ENCODE results near the gene NEU2.

Gene NEU2

DNA sequence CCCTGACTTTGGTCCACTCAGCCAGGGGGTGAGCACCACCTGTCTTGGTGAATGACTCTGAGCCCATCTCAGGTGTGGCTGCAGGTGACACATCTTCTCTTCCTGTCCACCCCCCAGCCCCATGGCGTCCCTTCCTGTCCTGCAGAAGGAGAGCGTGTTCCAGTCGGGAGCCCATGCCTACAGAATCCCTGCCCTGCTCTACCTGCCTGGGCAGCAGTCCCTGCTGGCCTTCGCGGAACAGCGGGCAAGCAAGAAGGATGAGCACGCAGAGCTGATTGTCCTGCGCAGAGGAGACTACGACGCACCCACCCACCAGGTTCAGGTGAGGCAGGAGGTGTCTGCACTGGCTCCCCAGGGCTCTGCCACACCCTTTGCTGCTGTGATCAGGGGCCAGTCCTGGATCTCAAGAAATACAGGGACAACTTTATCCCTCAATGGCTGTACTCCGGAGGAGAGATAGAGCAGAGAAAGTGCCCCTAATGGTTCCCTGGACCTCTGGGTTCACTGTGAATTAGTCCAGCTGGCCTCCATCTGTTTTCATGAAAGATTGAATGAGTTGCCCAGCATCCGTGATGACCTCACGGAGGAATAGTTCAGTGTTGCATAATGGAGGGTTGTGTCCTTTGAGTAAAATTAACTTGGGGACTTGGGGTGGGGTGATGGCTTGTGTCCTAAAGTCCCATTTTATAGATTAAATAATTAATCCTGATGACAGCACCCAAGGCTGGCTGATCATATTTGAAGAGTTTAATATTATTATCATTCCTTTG is at the start of gene NEU2:
NEU2 (plus strand) TSS at position 122 of the 770 bp plus-strand sequence; CDS start at position 122, 0 bp downstream.
- H3K27me3 ChIP-seq (ENCODE audit: control insufficient read depth, insufficient read depth, low read length), result no peaks in the 10 kb centered on the region
- no peaks in the 10 kb centered on the region for H3K36me3 ChIP-seq (ENCODE audit: control insufficient read depth, insufficient read depth, low read length)
- H3K4me3 ChIP-seq (ENCODE audit: low read length), result no peak within 1 kb of the TSS
- H3K4me1 ChIP-seq (ENCODE audit: control insufficient read depth, insufficient read depth, low read length), result no peaks in the 10 kb centered on the region
- H3K27ac ChIP-seq (ENCODE audit: low read depth, low read length), result no peak within 1 kb of the TSS
- H3K9ac ChIP-seq (ENCODE audit: low read length), result no peak within 1 kb of the TSS

DNA sequence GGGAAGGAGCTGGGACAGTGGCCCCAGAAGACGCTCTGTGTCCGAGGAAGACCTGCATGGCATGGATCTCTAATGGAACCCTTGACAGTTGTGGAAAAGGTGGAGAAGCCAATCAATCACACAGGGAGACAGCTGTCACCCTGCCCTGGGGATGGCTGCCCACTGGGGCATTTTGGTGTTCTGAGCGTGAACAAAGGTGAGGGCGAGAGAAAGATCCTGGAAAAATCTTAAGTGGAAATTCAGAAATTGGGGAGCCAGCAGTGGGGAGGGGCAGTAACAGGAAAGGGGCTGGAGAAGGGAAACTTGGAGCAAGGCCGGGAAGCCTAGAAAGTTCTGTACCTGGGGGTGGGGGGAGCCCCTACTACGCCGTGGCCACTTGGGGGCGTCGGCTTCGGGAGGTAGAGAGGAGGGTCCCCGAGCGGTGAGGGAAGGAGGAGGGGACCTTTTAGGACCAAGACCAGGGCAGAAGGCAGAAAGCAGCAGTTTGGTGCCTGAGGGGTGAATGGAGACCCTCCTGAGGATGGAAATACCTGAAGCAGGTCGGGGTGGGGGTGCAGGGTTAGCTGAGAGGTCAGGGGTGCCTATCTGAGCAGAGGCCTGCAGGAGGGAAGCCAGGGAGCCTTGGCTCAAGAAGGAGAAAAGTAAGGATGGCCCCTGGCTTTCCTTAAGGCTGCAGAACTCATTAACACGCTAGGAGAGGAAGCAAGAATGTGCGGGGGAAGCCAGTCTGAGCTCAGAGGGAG is 49.4 kb upstream of the NEU2 start:
- Histone ChIP-seq H3K36me3 (ENCODE audit: control insufficient read depth, insufficient read depth, low read length) (no peaks in the 10 kb centered on the region), H3K4me1 (ENCODE audit: control insufficient read depth, insufficient read depth, low read length) (no peaks in the 10 kb centered on the region), H3K9ac (ENCODE audit: low read length) (no peak overlapping the region), H3K4me3 (ENCODE audit: low read length) (no peak overlapping the region), H3K27me3 (ENCODE audit: control insufficient read depth, insufficient read depth, low read length) (no peaks in the 10 kb centered on the region), H3K27ac (ENCODE audit: low read depth, low read length) (no peak overlapping the region)

DNA sequence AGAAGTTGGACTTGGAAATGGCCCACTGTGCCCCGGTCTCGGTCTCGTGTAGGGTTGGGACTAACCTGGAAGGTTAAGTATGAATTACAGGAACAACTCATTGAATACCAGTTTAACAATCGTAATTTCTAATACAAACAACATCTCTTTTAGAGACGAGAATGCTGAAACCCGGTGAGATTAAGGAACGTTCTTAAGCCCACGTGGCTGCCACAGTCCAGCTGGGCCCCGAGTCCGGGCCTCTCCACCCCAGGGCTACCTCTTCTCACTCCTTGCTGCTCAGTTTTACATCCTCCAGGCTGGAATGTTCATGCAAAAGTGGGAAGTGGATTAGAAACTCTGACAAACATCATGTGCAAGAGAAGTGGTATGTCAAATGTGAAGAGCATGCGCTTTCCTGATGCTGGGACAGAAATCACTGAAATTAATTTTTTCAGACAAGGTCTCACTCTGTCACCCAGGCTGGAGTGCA is 48.8 kb upstream of the NEU2 start:
- Histone ChIP-seq H3K4me1 (ENCODE audit: control insufficient read depth, insufficient read depth, low read length) (no peaks in the 10 kb centered on the region), H3K27ac (ENCODE audit: low read depth, low read length) (no peak overlapping the region), H3K27me3 (ENCODE audit: control insufficient read depth, insufficient read depth, low read length) (no peaks in the 10 kb centered on the region), H3K4me3 (ENCODE audit: low read length) (no peak overlapping the region), H3K9ac (ENCODE audit: low read length) (no peak overlapping the region), H3K36me3 (ENCODE audit: control insufficient read depth, insufficient read depth, low read length) (no peaks in the 10 kb centered on the region)

DNA sequence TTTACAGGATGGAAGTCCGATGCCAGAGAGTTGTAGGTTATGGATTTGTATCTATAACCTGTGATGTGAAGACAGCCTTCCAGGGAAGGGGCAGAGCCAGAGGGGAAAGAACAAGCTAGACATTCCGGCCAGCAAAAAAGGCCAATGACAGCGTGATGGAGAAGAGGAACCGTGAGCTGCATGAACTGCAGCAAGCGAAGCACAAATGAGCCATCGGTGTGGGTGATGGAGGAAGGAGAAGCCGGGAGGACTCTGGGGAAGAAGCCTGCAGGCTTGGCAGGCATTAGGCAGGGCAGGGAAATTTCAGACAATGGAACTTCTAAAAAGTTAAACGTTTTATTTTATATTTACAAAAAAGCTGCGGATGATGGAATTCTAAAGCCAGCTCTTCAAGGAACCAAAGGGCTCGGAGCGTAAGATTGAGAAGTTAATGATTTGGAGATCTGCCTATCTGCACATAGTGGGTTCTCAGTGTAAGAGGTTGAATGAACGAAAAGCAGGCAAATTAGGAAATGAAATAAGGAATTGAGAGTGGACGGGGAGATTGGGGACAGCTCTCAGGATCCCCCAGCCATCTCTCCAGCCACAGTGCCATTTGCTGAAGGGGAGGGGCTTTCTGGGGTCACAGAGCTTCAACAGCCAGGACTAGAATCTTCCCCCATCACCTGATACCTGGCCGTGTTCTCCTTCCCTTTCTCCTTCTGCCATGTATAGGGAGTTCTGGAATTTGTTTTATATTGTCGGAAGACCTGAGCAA is 47.8 kb upstream of the NEU2 start:
- Histone ChIP-seq H3K27me3 (ENCODE audit: control insufficient read depth, insufficient read depth, low read length) (no peaks in the 10 kb centered on the region), H3K4me1 (ENCODE audit: control insufficient read depth, insufficient read depth, low read length) (no peaks in the 10 kb centered on the region), H3K4me3 (ENCODE audit: low read length) (no peak overlapping the region), H3K36me3 (ENCODE audit: control insufficient read depth, insufficient read depth, low read length) (no peaks in the 10 kb centered on the region), H3K27ac (ENCODE audit: low read depth, low read length) (no peak overlapping the region), H3K9ac (ENCODE audit: low read length) (no peak overlapping the region)

DNA sequence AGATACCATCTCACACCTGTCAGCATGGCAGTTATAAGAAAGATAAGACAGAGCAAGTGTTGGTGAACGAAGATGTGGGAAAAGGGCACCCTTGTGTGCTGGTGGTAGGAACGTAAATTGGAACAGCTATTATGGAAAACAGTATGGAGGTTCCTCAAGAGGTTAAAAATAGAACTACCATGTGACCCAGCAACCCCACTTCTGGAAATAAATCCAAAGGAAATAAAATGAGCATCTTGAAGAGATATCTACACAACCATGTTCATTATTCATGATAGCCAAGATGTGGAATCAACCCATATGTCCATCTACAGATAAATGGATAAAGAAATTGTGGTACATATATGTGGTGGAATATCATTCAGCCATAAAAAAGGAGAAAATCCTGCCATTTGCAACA is 46.3 kb upstream of the NEU2 start:
- Histone ChIP-seq H3K4me1 (ENCODE audit: control insufficient read depth, insufficient read depth, low read length) (no peaks in the 10 kb centered on the region), H3K9ac (ENCODE audit: low read length) (no peak overlapping the region), H3K4me3 (ENCODE audit: low read length) (no peak overlapping the region), H3K36me3 (ENCODE audit: control insufficient read depth, insufficient read depth, low read length) (no peaks in the 10 kb centered on the region), H3K27me3 (ENCODE audit: control insufficient read depth, insufficient read depth, low read length) (no peaks in the 10 kb centered on the region), H3K27ac (ENCODE audit: low read depth, low read length) (no peak overlapping the region)

DNA sequence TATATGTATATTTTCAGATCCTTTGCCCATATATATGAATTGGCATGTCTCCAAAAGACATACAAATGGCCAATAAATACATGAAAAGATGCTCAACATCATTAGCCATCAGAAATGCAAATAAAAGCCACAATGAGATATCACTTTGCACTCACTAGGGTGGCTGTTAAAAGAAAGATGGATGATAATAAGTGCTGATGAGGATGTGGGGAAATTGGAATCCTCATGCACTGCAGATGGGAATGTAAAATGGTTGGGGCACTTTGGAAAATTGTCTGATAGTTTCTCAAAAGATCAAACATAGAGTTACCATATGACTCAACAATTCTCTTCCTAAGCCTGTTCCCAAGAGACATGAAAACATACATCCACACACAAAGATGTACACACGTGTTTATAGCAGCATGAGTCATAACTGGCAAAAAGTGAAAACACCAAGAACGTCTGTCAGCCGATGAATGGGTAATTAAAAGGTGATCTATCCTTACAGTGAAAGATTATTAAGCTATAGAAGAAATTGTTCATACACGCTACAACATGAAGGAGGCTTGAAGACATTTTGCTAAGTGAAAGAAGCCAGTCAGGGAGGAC is 39.1 kb upstream of the NEU2 start:
- Histone ChIP-seq H3K9ac (ENCODE audit: low read length) (no peak overlapping the region), H3K27me3 (ENCODE audit: control insufficient read depth, insufficient read depth, low read length) (no peaks in the 10 kb centered on the region), H3K27ac (ENCODE audit: low read depth, low read length) (no peak overlapping the region), H3K4me1 (ENCODE audit: control insufficient read depth, insufficient read depth, low read length) (no peaks in the 10 kb centered on the region), H3K36me3 (ENCODE audit: control insufficient read depth, insufficient read depth, low read length) (no peaks in the 10 kb centered on the region), H3K4me3 (ENCODE audit: low read length) (no peak overlapping the region)

DNA sequence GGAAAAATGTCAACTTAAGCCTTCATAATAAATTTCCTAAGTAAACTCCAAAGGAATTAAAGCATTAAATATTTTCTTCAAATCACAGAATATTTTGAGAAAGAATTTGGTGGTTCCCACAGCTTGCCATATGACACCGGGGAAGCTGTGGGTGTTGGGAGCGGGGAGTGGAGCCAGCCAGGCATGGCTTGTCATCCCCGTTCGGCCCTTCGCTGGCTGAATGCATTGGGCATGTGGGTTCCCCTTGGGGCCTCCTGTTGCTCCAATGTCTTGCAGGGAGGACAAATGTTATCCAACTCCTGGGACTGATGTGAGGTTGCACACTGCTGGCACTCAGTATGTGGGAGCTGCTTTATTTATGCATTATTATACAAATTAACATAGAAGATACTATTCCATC is 38.0 kb upstream of the NEU2 start:
- no peaks in the 10 kb centered on the region for H3K27me3 ChIP-seq (ENCODE audit: control insufficient read depth, insufficient read depth, low read length)

DNA sequence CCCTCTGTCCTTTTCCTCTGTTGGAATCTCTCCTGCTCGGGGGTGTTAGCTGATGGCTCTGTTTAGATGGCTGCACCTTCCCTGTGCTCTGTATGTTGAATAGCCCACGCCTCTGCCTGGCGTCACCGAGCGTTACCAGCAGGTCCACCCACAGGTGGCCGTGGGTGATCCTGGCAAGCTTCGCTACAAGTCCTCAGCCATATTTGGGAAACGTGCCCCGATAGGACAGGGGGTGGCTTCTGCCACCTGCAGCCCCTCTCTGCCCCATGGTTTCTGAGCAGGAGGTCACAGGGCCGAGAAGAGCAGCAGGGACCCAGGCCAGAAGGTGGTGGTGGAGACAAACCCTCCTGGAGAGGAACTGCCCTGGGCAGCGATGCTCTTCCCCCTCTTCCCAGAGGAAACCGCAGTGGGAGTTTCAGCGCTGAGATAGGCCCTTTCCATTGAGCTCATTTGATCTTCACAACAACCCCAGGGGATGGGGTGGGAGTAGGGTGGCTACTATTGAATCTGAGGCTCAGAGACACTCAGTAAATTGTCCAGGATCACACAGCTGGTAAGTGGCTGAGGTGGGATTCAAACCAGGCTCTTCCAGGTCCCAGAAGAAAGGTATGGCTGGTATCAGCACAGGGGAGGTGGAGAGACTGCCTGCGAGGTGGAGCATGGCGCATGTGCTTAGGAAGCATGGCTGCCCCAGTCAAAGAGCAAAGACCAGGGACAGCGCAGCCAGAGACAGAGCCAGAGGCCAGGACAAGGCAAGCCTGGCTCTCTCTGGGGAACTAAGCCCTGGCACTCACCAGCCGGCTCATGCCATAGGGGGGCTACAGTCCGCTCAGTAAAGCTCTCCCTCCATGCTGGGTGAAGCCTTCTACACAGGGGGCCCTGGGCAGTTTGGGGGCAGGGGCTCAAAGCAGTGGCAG is 34.5 kb upstream of the NEU2 start:
- no peak overlapping the region for H3K27ac ChIP-seq (ENCODE audit: low read depth, low read length)
- no peaks in the 10 kb centered on the region for H3K4me1 ChIP-seq (ENCODE audit: control insufficient read depth, insufficient read depth, low read length)
- no peaks in the 10 kb centered on the region for H3K27me3 ChIP-seq (ENCODE audit: control insufficient read depth, insufficient read depth, low read length)
- no peak overlapping the region for H3K9ac ChIP-seq (ENCODE audit: low read length)
- no peaks in the 10 kb centered on the region for H3K36me3 ChIP-seq (ENCODE audit: control insufficient read depth, insufficient read depth, low read length)
- no peak overlapping the region for H3K4me3 ChIP-seq (ENCODE audit: low read length)

More for the DNA sequence above, 38.0 kb upstream of the NEU2 start:
- no peak overlapping the region for H3K27ac ChIP-seq (ENCODE audit: low read depth, low read length)
- H3K4me3 ChIP-seq (ENCODE audit: low read length), result no peak overlapping the region
- no peak overlapping the region for H3K9ac ChIP-seq (ENCODE audit: low read length)
- H3K4me1 ChIP-seq (ENCODE audit: control insufficient read depth, insufficient read depth, low read length), result no peaks in the 10 kb centered on the region
- H3K36me3 ChIP-seq (ENCODE audit: control insufficient read depth, insufficient read depth, low read length), result no peaks in the 10 kb centered on the region

DNA sequence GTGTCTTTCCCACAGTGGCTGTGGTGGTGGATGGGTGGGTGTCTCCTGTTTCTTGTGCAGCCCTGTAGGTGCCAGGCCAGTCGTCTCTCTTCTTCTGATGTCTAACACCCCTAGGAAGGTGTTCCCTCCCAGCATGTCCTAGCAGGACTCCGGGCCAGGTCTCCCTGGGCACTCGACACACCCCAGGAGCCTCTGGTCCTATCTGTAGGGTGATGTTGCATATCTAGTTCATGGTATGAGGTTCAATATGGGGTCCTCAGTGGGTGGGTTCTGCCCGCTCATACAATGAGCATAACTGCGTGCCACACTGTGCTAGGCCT is 33.8 kb upstream of the NEU2 start:
- Histone ChIP-seq H3K4me3 (ENCODE audit: low read length) (no peak overlapping the region), H3K4me1 (ENCODE audit: control insufficient read depth, insufficient read depth, low read length) (no peaks in the 10 kb centered on the region), H3K27me3 (ENCODE audit: control insufficient read depth, insufficient read depth, low read length) (no peaks in the 10 kb centered on the region), H3K36me3 (ENCODE audit: control insufficient read depth, insufficient read depth, low read length) (no peaks in the 10 kb centered on the region), H3K27ac (ENCODE audit: low read depth, low read length) (no peak overlapping the region), H3K9ac (ENCODE audit: low read length) (no peak overlapping the region)

DNA sequence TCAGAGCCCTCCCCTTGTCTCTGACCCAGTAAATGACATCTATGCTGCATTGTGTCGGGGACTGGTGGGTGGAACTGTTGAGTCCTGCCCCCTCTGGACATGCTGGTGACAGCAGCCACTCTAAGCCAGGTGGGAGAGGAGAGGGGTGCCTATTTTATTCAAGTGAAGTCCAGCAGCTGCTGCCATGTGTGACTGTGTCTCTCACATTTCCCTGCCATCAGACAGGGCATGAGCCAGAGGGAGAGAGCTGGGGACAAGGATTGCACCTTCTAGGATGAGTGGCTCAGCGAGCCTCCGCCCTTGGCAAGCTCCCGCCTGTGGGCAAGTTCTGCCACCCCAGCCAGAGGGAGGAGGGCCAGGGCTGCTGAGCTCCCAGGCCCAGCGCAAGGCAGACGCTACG is 33.1 kb upstream of the NEU2 start:
- no peak overlapping the region for H3K9ac ChIP-seq (ENCODE audit: low read length)
- H3K4me1 ChIP-seq (ENCODE audit: control insufficient read depth, insufficient read depth, low read length), result no peaks in the 10 kb centered on the region
- H3K27ac ChIP-seq (ENCODE audit: low read depth, low read length), result no peak overlapping the region
- H3K4me3 ChIP-seq (ENCODE audit: low read length), result no peak overlapping the region
- no peaks in the 10 kb centered on the region for H3K27me3 ChIP-seq (ENCODE audit: control insufficient read depth, insufficient read depth, low read length)
- no peaks in the 10 kb centered on the region for H3K36me3 ChIP-seq (ENCODE audit: control insufficient read depth, insufficient read depth, low read length)

DNA sequence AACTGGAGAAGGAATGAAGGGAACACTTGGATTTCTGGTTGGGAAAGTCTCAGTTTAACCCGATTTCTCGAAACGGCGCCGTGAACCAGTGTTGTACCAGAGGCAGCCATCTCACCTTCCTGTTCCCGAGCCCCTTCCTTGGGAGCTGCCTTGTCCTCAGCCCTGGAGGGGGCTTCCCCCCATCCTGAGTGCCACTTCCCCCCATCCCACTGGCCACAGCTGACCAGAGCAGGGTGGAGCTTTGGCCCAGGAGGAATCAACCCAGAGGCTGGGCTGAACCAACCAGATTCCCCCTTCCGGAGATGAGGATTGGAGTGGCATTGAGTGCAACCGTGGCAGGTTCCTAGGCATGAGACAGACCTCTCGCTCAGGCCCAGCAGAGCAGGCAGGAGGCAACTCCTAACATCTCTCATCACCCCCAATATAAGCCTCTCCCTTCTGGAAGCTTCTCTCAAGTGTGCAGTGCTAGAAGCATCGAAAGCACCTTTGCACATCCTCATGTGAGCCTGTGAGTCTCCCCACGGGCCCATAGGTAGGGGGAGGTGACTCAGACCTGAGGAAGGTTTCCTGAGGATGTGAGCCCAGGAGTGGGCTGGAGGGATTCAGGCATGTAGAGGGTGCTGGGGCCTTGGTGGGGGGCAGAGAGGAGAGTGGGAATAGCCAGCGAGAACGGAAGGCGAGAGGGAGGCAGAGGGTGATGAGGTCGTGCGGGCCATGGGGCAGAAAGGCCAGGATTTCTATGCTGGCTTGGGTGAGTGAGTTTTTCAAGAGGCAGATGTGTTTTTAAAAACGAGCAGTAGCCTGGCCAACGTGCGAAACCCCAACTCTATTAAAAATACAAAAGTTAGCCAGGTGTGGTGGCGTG is 31.4 kb upstream of the NEU2 start:
- H3K9ac ChIP-seq (ENCODE audit: low read length), result no peak overlapping the region
- H3K4me1 ChIP-seq (ENCODE audit: control insufficient read depth, insufficient read depth, low read length), result no peaks in the 10 kb centered on the region
- H3K4me3 ChIP-seq (ENCODE audit: low read length), result no peak overlapping the region
- H3K27me3 ChIP-seq (ENCODE audit: control insufficient read depth, insufficient read depth, low read length), result no peaks in the 10 kb centered on the region
- no peaks in the 10 kb centered on the region for H3K36me3 ChIP-seq (ENCODE audit: control insufficient read depth, insufficient read depth, low read length)
- no peak overlapping the region for H3K27ac ChIP-seq (ENCODE audit: low read depth, low read length)
